ENCODE data around the gene UGT1A7. TPM values are rescaled to one million over a fixed set of nuclear protein-coding genes. Genes with fewer than 3 reads are reported as not detected.

The UGT1A7 gene
- total and polyA plus RNA-seq, 2 donors from 2014 or later, result 0.35 to 1.3 TPM

- no peak for FAIRE-seq
- Histone ChIP-seq H3K27me3 (ENCODE audit: control insufficient read depth, insufficient read depth, low read length) (no peaks in the 10 kb centered on the region), H3K27ac (ENCODE audit: low read depth in 2 of 2, low read length in 2 of 2) (no peak overlapping the region), H3K4me3 (ENCODE audit: low read length in 3 of 3) (no peak overlapping the region), H3K9ac (ENCODE audit: low read length in 3 of 3) (no peak overlapping the region), H3K4me1 (ENCODE audit: control insufficient read depth in 2 of 3, insufficient read depth in 2 of 3, low read depth in 1 of 3, low read length in 3 of 3) (no peaks in the 10 kb centered on the region), H3K9me3 (ENCODE audit: control insufficient read depth in 2 of 3, insufficient read depth in 1 of 3, low read length in 3 of 3) (no peaks in the 10 kb centered on the region), H3K36me3 (ENCODE audit: control insufficient read depth in 2 of 3, insufficient read depth in 3 of 3, low read length in 3 of 3) (no peaks in the 10 kb centered on the region)
- intact Hi-C loops (cut with DNase I), result no loop called here
- TF ChIP-seq, protein P1, sequence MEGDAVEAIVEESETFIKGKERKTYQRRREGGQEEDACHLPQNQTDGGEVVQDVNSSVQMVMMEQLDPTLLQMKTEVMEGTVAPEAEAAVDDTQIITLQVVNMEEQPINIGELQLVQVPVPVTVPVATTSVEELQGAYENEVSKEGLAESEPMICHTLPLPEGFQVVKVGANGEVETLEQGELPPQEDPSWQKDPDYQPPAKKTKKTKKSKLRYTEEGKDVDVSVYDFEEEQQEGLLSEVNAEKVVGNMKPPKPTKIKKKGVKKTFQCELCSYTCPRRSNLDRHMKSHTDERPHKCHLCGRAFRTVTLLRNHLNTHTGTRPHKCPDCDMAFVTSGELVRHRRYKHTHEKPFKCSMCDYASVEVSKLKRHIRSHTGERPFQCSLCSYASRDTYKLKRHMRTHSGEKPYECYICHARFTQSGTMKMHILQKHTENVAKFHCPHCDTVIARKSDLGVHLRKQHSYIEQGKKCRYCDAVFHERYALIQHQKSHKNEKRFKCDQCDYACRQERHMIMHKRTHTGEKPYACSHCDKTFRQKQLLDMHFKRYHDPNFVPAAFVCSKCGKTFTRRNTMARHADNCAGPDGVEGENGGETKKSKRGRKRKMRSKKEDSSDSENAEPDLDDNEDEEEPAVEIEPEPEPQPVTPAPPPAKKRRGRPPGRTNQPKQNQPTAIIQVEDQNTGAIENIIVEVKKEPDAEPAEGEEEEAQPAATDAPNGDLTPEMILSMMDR (IDR thresholded peaks at IDR 0.05; ENCODE audit: borderline replicate concordance, extremely low read depth, insufficient read depth), result no peak
- peak in 1 of 5 donors; percentile 33 for DNase-seq
Measured at GRCh38 chr2:233803994-233804393, 122.3 kb downstream of the UGT1A7 start.

- intact Hi-C loops (cut with DNase I), result no loop called here
- DNase-seq (peak in 2 of 5 donors; percentile 14 to 40), FAIRE-seq (no peak)
- Histone ChIP-seq H3K4me3 (ENCODE audit: low read length in 3 of 3) (no peak overlapping the region), H3K27ac (ENCODE audit: low read depth in 2 of 2, low read length in 2 of 2) (no peak overlapping the region), H3K27me3 (ENCODE audit: control insufficient read depth, insufficient read depth, low read length) (no peaks in the 10 kb centered on the region), H3K9me3 (ENCODE audit: control insufficient read depth in 2 of 3, insufficient read depth in 1 of 3, low read length in 3 of 3) (no peaks in the 10 kb centered on the region), H3K36me3 (ENCODE audit: control insufficient read depth in 2 of 3, insufficient read depth in 3 of 3, low read length in 3 of 3) (no peaks in the 10 kb centered on the region), H3K4me1 (ENCODE audit: control insufficient read depth in 2 of 3, insufficient read depth in 2 of 3, low read depth in 1 of 3, low read length in 3 of 3) (no peaks in the 10 kb centered on the region), H3K9ac (ENCODE audit: low read length in 3 of 3) (no peak overlapping the region)
- TF ChIP-seq, protein P1 (IDR thresholded peaks at IDR 0.05; ENCODE audit: borderline replicate concordance, extremely low read depth, insufficient read depth), result no peak
Measured at GRCh38 chr2:233807215-233807865, 125.6 kb downstream of the UGT1A7 start.

- Histone ChIP-seq H3K4me1 (ENCODE audit: control insufficient read depth in 2 of 3, insufficient read depth in 2 of 3, low read depth in 1 of 3, low read length in 3 of 3) (no peaks in the 10 kb centered on the region), H3K4me3 (ENCODE audit: low read length in 3 of 3) (no peak overlapping the region), H3K27ac (ENCODE audit: low read depth in 2 of 2, low read length in 2 of 2) (no peak overlapping the region), H3K9me3 (ENCODE audit: control insufficient read depth in 2 of 3, insufficient read depth in 1 of 3, low read length in 3 of 3) (no peaks in the 10 kb centered on the region), H3K36me3 (ENCODE audit: control insufficient read depth in 2 of 3, insufficient read depth in 3 of 3, low read length in 3 of 3) (no peaks in the 10 kb centered on the region), H3K27me3 (ENCODE audit: control insufficient read depth, insufficient read depth, low read length) (no peaks in the 10 kb centered on the region), H3K9ac (ENCODE audit: low read length in 3 of 3) (no peak overlapping the region)
- DNase-seq, result peak in 3 of 5 donors; percentile 3 to 46 (median 7)
- intact Hi-C loops (cut with DNase I), result no loop called here
- no peak for FAIRE-seq
- TF ChIP-seq, protein P1 (IDR thresholded peaks at IDR 0.05; ENCODE audit: borderline replicate concordance, extremely low read depth, insufficient read depth), result no peak
Measured at GRCh38 chr2:233807966-233808935, 126.5 kb downstream of the UGT1A7 start.
